ENCODE data around the gene RBM34.

DNA sequence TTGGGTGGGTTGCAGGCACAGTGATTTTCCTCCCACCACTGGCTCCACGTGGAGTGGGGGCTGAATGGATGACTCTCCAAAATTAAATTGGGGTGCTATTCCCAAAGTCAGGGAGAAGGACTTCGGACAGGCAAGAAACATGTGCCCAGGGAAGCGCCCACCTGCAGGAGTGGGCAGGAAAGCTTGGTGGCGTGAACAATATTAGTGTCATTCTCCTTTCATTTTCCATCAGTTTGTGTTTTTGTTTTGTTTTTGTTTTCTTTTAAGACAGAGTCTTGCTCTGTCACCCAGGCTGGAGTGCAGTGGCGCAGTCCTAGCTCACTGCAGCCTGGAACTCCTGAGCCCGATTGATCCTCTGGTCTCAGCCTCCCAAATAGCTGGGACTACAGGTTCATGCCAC, 62.5 kb downstream of the RBM34 start:
- TF ChIP-seq POLR2A (IDR thresholded peaks at IDR 0.05) = no peak
- TF ChIP-seq, protein P1, sequence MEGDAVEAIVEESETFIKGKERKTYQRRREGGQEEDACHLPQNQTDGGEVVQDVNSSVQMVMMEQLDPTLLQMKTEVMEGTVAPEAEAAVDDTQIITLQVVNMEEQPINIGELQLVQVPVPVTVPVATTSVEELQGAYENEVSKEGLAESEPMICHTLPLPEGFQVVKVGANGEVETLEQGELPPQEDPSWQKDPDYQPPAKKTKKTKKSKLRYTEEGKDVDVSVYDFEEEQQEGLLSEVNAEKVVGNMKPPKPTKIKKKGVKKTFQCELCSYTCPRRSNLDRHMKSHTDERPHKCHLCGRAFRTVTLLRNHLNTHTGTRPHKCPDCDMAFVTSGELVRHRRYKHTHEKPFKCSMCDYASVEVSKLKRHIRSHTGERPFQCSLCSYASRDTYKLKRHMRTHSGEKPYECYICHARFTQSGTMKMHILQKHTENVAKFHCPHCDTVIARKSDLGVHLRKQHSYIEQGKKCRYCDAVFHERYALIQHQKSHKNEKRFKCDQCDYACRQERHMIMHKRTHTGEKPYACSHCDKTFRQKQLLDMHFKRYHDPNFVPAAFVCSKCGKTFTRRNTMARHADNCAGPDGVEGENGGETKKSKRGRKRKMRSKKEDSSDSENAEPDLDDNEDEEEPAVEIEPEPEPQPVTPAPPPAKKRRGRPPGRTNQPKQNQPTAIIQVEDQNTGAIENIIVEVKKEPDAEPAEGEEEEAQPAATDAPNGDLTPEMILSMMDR (IDR thresholded peaks at IDR 0.05) = no peak

All from right lobe of liver (tissue), 4 donors.